GM21619 (cell line): ENCODE measurements around the gene ZIC1.

Experiments
- ATAC-seq: cut with Tn5 transposase; IDR thresholded peaks from one replicate; pipeline ENCODE4 v1.9.1; 2021; ENCODE audit not compliant: unreplicated experiment

The ZIC1 gene

DNA sequence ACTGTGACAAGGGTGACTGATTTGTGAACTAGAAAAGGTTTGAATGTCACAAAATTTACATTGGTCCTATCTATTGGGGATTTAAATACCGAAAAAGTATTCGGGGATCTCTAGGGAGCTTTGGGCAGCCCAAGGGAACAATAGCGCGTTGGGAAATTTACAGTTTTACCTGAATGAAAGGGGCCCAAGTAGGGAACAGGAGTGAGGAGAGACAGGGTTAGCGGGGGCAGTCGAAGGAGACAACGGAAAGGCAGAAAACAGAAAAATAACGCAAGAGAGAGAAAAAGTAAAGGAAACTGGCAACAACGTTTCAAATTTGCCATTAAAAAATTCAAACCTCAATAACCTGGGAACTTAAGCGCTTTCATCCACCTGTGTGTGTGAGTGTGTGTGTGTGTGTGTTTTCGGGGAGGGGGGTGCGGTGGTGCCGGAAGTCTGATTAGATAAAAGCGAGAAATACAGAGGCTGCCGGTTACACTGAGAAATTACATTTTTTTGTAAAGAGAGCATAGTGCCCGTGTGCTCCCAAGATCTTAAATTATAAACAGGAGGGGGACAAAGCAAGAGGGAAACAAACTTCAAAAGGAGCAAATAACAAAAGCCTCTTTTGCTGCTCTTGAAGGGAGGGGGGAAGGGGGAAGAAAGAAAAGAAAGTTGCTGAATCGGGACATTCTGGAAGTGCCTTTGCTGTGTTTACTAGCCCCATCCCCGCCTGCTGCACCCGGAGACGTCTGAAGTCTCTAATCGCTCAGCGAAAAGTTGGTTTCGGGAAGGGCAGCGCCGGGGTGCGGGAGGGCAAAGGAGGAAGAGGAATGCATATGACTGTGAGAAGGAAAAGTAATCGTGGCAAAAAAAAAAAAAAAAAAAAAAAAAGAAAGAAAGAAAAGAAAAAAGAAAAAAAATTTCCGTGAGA lies 721 bp upstream of the ZIC1 start:
- no peak for ATAC-seq

DNA sequence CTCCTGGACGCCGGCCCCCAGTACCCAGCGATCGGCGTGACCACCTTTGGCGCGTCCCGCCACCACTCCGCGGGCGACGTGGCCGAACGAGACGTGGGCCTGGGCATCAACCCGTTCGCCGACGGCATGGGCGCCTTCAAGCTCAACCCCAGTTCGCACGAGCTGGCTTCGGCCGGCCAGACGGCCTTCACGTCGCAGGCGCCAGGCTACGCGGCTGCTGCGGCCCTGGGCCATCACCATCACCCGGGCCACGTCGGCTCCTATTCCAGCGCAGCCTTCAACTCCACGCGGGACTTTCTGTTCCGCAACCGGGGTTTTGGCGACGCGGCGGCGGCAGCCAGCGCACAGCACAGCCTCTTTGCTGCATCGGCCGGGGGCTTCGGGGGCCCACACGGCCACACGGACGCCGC lies 956 bp downstream of the ZIC1 start:
- no peak for ATAC-seq

DNA sequence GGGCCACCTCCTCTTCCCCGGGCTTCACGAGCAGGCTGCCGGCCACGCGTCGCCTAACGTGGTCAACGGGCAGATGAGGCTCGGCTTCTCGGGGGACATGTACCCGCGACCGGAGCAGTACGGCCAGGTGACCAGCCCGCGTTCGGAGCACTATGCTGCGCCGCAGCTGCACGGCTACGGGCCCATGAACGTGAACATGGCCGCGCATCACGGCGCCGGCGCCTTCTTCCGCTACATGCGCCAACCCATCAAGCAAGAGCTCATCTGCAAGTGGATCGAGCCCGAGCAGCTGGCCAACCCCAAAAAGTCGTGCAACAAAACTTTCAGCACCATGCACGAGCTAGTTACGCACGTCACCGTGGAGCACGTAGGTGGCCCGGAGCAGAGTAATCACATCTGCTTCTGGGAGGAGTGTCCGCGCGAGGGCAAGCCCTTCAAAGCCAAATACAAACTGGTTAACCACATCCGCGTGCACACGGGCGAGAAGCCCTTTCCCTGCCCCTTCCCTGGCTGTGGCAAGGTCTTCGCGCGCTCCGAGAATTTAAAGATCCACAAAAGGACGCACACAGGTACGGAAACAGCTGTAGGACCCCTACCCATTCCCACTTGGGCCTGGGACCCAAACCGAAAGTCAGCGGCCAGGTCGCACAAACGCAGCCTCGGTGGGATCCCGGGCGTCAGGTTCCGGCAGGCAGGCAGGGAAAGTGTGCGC lies 1.5 kb downstream of the ZIC1 start:
- no peak for ATAC-seq

- ATAC-seq: no peak
Measured at GRCh38 chr3:147411238-147411814, 2.2 kb downstream of the ZIC1 start.

- ATAC-seq: no peak
Measured at GRCh38 chr3:147411815-147412241, 2.7 kb downstream of the ZIC1 start.

DNA sequence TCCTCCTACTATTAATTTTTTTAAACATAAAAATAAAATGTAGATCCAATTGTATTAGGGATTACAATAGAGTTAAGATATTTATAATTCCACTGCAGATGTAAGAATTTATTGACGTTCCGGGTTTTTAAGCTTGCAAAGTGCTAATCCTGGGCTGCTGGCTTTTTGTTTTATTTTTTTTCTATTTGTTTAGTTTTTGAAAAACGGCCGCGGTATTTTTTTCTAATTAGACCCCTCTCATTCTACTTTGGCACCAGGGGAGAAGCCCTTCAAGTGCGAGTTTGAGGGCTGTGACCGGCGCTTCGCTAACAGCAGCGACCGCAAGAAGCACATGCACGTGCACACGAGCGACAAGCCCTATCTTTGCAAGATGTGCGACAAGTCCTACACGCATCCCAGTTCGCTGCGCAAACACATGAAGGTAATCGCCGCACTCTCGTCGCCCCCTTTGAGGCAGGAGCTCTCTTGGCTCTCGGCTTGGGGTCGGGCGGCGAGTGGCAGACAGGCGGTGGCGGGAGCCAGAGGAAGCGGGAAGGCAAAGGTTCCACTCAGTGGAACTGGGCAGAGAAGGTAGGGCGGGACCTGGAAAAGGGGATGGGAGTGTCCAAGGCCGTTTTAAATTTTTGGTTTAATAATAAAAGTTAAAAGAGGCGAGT lies 3.2 kb downstream of the ZIC1 start:
- no peak for ATAC-seq

- no peak for ATAC-seq
Measured at GRCh38 chr3:147412917-147413685, 3.9 kb downstream of the ZIC1 start.

DNA sequence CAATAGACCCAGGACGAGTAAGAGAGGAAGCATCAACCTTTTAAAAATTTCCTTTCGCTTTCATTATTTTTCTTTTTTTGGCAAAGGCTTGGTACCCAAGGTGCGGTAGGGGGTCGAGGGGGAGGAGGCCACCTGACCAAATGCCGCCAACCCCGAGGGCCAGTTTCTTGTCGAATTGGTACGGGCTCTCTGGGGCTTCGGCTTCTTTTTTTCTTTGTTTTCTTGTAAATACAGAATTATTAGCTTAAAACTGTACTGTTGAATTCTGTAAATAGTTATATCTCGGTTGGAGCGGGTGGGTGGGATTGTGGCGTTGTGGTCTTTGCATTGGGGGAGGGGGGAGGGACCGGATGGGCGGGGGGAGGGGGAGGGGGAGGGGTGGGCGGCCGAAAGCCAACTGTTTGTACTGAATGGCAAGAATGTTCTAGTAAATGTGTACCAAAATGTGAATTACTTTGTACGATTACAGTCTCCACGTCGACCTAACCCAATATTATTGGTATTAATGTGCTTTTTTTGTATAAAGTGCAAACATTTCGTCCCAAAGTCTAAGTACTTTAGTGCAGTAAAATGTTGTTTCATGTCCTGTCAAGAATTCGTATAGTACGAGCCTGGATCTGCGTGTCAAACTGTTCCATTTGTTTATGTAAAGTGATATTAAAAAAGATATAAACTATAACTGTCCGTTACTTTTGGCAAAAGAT lies 4.7 kb downstream of the ZIC1 start:
- no peak for ATAC-seq

DNA sequence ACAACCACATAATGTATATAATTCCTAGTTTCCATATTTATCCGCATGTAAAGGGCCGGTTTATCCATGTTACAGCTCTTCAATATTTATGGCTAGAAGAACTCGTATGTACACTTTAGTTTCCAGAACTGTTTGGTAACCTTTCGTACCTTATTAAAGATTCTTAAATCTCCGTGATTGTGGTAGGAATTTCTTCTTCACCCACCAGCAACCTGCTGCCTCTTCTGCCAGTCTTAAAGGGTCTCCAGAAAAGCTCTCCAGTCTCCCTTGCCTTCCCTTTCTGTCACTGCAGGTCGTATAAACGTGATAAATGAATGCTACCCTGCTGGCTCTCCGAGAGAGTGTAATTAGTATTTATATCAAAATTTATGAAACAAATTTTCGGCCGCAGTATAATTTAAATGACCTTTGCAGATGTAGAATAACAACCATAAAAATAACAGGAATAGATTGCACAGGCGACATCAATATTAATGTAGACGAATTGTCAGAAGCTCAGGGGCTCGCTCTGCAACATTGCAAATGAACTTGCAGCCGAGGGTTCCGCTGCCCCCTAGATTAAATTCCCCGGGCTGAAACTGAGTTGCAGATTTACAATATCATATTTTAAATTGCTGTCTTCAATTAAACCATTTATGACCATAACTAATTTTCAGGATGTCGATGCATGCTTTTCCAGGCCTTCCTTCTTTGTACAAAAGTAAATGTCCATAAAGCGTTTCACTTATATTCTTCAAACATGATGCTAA lies 5.4 kb downstream of the ZIC1 start:
- ATAC-seq: no peak

GRCh38 chr3:147415286-147415685 lies 6.1 kb downstream of the ZIC1 start:
- ATAC-seq: no peak

GRCh38 chr3:147415874-147416273 lies 6.7 kb downstream of the ZIC1 start:
- ATAC-seq: no peak

GRCh38 chr3:147416931-147417330 lies 7.8 kb downstream of the ZIC1 start:
- ATAC-seq: no peak

DNA sequence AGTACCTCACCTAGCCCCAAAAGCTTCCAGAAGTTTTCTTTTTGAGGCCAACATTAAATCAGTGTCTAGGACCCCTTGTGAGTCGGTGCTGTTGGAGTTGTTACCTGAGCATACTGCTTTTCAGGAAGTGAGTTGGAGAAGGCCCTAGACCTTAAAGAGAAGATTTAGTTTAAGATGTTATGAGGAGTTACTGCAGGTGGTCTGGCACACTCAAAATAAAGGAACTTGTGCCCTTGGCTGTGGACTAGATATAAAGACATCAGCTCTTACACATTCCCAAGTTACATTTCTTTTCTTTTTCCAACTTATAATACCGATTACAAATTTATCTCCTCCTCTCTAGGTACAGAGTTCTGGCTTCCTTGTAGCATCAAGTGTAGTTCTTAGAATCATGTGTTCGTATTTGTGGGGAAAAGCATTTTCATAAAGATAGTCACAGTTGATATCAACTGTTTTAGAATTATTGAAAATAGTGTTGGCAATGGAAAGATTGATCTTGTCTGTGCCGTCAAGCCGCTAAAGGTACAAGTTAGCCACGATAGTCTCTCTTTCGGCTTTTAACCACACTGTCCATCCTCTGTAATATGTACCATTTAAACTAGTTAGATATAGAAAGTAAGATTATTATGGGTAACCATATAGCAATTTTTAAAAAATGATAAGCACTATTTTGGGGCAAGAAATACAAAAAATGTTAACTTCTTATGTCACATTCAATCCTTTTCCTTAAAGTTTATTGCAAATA lies 8.6 kb downstream of the ZIC1 start:
- ATAC-seq: no peak

DNA sequence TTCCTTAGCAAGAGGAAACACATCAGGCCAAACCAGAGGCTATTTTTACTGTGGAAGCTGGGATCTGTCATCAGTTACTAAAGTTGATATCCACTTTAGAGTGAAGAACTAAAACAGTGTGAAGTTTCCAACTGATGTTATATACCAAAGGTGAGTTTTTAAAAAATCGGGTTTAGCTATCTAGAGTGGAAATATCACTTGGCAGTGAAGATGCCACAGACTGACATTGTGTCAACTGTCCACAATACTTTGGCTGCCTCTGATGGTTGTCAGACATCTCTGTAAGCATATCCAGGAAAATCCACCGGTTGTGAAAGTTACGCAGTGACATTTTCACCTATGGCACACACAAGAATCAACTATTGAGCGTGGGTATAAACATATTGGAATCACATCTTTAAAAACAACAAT lies 9.2 kb downstream of the ZIC1 start:
- no peak for ATAC-seq

DNA sequence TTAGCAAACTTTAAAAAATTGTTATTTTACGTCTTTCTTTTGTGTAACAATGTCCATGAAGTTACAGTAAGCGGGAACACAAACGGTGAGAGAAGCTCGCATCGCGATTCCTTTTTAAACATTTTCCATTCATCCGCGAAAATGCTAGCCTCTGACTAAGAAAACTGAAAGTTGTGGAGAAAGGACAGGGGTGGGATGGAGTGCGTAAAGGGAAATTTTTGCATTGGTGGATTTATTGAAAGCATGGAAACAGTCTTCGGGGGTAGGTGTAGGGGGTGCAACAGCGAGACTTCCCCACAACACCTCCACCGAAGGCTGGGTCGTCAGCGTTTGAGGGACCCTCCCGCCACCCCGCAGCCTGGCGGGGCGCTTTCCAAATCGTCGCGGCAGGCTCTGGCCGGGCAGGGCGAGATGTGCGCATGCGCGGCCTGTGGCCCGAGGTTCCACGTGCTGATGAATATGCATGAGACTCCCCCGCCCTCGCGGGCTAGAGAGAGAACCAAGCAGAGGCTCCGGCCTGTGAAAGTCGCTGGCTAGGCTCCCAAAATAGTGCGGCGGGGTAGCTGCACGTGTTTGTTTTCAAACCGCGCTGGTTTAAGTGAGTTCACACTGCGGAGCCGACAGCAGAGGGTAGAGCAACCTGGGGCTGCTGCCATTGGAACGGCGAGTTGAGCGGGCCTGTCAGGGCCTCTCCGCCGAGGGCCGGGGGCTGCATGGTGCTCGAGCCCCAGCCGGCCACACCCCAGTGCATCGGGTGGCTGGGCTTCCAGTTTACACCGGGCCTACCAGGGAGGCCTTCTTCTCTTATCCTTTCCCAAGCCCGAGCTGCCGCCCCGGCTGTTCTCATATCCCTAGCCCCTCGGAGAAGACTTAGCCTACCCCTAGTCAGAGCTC lies 9.9 kb downstream of the ZIC1 start:
- ATAC-seq: no peak

GRCh38 chr3:147419781-147420224 lies 10.6 kb downstream of the ZIC1 start:
- ATAC-seq: no peak

DNA sequence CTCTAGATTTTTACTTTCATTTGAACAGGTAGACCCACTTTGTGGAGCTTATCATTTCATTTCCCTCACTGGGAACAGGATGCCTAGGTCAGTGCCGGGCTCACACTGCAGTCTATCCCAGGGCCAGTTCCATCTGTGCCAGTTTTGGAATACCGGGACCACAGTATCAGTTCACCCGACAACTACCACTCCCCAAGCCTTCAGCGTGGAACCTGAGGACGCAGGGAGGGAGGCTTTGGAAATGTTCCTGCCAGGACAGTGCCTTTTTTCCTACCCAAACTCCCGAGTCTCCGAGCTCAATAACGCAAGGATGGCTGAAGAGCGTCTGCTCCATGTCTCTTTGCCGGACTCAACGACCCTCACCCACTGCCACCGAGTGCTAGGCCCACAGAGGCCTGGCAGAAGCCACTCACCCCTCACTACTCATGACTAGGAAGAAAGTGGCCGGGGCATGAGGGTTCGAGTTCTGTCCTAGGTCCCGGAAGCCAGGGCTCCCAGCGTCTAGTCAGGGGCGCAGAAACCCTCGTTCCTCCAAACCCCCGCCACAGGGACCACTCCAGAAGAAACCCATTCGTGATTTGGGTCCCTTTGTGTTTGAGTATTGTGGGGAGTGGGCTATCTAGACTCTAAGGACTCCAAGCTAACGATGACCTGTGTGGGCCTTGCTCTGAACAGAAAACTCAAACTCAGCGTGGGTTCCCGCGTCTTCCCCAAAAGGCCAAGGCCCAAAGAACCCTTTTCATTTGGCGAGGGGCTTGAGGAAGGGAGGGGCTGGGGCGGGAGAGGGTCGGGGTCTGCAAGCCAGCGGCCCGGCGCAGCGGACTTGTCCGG lies 11.4 kb downstream of the ZIC1 start:
- no peak for ATAC-seq
